ENCODE measurements around the gene VASP.

Gene VASP

DNA sequence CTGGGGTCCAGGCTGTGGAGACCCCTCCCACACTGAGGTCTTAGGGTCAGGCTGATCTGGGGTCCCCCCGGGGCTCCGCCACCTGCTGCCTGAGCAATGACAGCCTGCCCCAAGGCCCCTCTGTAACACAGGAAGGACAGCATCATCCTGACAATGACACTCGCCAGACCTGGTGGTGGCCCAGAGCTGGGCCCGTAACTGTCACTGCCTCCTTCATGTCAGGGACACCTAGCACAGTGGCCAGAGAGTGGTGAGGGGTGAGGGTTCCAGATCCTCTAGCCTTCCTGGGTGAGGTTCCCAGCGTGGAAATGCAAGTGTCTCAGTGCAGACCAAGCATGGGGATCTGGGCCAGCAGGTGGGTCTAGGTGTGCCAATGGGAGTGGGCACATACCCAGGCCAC lies 49.6 kb downstream of the VASP start:
- DNase-seq (ENCODE audit: low read depth), result no peak
- TF ChIP-seq, protein P1, sequence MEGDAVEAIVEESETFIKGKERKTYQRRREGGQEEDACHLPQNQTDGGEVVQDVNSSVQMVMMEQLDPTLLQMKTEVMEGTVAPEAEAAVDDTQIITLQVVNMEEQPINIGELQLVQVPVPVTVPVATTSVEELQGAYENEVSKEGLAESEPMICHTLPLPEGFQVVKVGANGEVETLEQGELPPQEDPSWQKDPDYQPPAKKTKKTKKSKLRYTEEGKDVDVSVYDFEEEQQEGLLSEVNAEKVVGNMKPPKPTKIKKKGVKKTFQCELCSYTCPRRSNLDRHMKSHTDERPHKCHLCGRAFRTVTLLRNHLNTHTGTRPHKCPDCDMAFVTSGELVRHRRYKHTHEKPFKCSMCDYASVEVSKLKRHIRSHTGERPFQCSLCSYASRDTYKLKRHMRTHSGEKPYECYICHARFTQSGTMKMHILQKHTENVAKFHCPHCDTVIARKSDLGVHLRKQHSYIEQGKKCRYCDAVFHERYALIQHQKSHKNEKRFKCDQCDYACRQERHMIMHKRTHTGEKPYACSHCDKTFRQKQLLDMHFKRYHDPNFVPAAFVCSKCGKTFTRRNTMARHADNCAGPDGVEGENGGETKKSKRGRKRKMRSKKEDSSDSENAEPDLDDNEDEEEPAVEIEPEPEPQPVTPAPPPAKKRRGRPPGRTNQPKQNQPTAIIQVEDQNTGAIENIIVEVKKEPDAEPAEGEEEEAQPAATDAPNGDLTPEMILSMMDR (IDR thresholded peaks at IDR 0.05; ENCODE audit: insufficient read depth, low read depth, low read length, missing control alignments), result no peak
- no peak overlapping the region for H3K4me3 ChIP-seq (ENCODE audit: low read depth, low read length)

DNA sequence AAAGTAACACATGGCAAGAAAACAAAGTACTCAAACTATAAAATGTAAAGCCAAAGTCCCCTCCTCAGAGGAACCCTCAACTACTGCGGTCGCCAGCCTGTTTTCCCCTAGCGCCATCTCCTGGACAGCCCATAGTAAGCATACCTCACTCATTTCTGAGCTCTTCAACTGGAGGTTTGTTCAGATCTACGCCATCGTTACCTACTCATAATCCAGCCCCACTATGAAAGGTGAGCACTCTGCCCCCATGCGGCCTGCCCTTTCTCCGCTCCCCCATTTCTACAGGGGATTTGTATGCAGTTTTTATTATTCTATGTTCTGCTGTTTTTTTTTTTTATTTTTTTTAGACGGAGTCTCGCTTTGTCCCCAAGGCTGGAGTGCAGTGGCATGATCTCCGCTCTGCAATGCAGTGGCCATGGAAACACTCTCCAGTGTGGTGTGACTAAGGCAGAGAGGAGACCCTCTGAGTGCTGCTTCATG lies 51.2 kb downstream of the VASP start:
- peak; percentile 84 for DNase-seq (ENCODE audit: low read depth)
- no peak overlapping the region for H3K4me3 ChIP-seq (ENCODE audit: low read depth, low read length)
- TF ChIP-seq, protein P1 (IDR thresholded peaks at IDR 0.05; ENCODE audit: insufficient read depth, low read depth, low read length, missing control alignments), result peak; percentile 77

DNA sequence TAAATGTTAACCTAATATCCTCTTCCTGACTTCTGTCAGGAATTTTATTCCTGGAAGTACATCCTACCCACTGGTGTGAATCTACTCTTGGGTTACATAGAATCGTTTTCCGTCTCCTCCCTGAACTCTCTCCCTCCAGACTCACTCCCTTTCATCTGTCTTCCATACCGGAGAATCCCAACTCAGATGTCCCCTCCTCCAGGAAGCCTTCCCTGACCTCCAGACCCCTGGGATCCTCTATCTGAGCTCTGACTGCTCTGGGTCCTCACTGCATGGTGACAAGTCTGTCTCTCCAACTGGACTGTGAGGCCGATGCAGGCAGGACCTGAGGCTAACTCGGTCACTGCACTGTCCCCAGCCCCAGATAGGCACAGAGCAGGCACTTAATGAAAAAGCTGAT lies 52.8 kb downstream of the VASP start:
- TF ChIP-seq, protein P1 (IDR thresholded peaks at IDR 0.05; ENCODE audit: insufficient read depth, low read depth, low read length, missing control alignments), result no peak
- H3K4me3 ChIP-seq (ENCODE audit: low read depth, low read length), result no peak overlapping the region
- no peak for DNase-seq (ENCODE audit: low read depth)

DNA sequence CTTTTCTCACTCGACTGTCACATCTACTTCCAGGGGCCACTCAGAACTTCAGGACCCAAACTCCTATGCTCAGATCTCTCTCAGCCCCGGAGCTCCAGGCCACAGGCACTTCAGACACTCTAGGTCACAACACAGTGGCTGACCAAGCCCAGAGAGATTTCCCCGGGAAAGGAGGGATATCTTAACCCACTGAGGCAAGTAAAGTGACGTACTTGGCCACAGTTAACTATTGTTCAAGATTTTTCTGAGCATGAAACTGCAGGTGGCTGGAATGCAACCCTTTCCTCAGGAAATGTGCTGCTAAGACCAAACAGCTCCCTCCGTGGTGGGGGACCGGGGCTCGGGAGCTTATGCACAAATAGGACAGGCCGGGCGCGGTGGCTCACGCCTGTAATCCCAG lies 53.4 kb downstream of the VASP start:
- TF ChIP-seq, protein P1 (IDR thresholded peaks at IDR 0.05; ENCODE audit: insufficient read depth, low read depth, low read length, missing control alignments), result no peak
- H3K4me3 ChIP-seq (ENCODE audit: low read depth, low read length), result no peak overlapping the region
- no peak for DNase-seq (ENCODE audit: low read depth)

DNA sequence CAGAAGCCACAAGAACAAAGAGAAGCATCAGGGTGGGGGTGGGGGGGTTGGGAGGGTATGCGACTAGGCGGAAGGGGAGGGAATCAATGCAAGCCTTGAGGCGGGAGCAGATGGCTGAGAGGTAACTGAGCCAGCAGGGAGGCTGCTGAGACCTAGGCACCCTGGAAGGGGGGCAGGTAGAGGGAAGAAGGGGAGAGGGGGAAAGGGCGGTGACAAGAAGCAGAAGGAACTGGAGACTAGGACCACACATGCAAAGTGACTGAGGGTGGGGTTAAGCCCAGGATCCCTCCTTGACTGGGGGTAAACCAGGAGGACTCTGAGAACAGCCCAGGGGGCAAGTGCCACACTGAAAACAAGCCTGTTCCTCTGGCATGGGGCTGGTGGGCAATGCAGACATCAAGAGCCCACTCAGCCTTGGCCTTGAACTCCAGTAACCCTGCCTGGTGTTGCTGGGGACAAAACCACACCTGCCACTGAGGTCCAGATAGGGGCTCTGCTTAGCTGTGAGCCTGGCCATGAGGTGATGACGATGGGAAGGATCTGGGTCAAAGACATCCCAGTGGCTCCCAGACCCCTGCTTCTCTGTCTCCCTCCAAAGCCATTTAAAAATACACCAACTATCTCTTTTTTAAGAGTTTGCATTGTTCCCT lies 57.0 kb downstream of the VASP start:
- DNase-seq (ENCODE audit: low read depth), result peak; percentile 36
- H3K4me3 ChIP-seq (ENCODE audit: low read depth, low read length), result no peak overlapping the region
- TF ChIP-seq, protein P1 (IDR thresholded peaks at IDR 0.05; ENCODE audit: insufficient read depth, low read depth, low read length, missing control alignments), result no peak

DNA sequence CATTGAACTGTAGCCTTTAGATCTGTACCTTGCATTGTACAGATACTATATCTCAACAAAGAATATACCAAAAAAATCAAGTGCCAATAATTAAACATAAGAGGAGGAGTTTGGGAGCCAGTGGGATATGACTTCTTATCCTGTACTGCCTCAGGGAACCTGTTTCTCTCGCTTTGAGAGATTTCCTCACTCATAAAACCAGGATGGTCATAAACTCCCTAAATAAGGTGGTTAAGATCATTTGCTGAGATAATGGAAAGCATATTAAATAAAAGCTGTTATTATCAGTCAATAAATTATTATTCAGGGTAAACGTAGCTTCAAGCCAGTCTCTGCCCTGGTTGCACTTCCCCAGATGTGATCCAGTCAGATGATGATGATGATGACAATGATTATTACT lies 60.3 kb downstream of the VASP start:
- TF ChIP-seq, protein P1 (IDR thresholded peaks at IDR 0.05; ENCODE audit: insufficient read depth, low read depth, low read length, missing control alignments), result no peak
- H3K4me3 ChIP-seq (ENCODE audit: low read depth, low read length), result no peak overlapping the region
- DNase-seq (ENCODE audit: low read depth), result no peak

DNA sequence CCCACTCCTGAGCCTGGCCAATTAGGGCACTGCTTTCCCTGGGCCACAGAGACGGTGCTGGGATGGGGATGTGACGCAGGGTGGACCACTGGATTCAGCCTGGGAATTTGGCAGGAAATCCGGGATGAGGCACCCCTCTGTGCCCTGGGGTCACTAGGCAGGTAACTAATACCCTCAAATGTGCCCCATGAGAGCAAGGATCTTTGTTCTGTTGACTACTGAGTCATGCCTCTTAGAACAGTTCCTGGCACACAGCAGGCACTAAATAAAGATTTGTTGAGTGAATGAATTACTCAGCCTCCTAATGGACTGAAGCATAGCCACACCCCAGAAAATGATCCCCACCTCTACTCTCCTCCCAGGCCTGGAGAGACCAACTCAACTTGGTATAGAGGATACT lies 61.5 kb downstream of the VASP start:
- no peak for DNase-seq (ENCODE audit: low read depth)
- no peak overlapping the region for H3K4me3 ChIP-seq (ENCODE audit: low read depth, low read length)
- TF ChIP-seq, protein P1 (IDR thresholded peaks at IDR 0.05; ENCODE audit: insufficient read depth, low read depth, low read length, missing control alignments), result no peak

Data from GM12865 (cell line).